Measurements from ENCODE around the gene GOLGA2. TPM values are rescaled to one million over a fixed set of nuclear protein-coding genes. Genes with fewer than 3 reads are reported as not detected.

GOLGA2 gene, protein sequence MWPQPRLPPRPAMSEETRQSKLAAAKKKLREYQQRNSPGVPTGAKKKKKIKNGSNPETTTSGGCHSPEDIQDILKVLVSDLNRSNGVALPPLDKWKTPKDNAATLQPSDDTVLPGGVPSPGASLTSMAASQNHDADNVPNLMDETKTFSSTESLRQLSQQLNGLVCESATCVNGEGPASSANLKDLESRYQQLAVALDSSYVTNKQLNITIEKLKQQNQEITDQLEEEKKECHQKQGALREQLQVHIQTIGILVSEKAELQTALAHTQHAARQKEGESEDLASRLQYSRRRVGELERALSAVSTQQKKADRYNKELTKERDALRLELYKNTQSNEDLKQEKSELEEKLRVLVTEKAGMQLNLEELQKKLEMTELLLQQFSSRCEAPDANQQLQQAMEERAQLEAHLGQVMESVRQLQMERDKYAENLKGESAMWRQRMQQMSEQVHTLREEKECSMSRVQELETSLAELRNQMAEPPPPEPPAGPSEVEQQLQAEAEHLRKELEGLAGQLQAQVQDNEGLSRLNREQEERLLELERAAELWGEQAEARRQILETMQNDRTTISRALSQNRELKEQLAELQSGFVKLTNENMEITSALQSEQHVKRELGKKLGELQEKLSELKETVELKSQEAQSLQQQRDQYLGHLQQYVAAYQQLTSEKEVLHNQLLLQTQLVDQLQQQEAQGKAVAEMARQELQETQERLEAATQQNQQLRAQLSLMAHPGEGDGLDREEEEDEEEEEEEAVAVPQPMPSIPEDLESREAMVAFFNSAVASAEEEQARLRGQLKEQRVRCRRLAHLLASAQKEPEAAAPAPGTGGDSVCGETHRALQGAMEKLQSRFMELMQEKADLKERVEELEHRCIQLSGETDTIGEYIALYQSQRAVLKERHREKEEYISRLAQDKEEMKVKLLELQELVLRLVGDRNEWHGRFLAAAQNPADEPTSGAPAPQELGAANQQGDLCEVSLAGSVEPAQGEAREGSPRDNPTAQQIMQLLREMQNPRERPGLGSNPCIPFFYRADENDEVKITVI
- 34.8 TPM for total RNA-seq

DNA sequence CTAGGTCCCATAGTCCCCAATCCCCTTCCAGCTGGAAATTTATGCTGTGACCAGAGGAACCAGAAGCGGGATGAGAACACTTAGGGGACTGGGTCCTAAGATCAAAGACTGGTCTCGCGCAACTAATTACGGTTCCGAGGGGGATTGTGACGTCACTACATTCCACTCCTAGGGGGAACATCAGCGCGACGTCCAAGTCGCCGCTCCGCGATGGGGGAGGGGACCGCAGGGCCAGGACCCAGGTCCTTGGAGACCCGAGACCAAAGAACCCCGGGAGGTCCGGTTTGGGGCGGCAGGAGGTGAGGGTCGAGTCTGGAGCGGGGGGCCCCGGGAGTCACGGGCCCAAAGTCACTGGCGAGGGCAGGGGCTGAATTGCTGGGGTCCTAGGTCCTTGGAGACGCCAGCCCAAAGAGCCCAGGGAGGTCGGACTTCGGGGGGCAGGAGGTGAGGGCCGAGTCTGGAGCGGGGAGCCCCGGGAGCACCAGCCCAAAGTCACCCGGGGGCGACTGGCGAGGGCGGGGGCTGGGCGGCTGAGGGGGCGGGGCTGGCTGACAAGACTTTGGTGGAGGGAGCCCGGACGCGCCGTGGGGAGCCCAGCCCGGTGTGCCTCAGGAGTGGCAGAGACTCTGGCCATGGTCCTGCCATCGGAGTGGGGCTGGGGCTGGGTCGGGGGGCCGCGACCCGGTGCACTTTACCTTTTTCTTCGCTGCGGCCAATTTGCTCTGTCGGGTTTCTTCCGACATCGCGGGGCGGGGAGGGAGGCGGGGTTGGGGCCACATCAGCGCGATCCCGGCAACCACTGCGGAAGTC, at the start of gene GOLGA2:
GOLGA2 (minus strand) TSS at position 810 of the 810 bp plus-strand sequence; CDS start at position 779, 31 bp downstream.
- no peak for DNase-seq (ENCODE audit: low spot score)
- peak; percentile 68 for ATAC-seq

- DNase-seq (ENCODE audit: low spot score) (no peak), ATAC-seq (no peak)
Observed at GRCh38 chr9:128324401-128324800, 48.6 kb upstream of the GOLGA2 start.

DNA sequence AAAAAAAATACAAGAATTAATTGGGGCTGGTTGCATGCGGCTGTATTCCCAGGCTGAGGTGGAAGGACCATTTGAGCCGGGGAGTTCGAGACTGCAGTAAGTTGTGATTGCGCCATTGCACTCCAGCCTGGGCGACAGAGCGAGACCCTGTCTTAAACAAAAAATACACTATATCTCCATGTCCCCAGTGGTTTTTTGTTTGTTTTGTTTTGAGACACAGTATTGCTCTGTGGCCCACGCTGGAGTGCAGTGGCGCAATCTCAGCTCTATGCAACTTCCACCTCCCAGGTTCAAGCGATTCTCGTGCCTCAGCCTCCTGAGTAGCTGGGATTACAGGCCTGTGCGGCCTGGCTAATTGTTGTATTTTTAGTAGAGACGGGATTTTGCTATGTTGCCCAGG, 48.0 kb upstream of the GOLGA2 start:
- ATAC-seq = no peak
- DNase-seq (ENCODE audit: low spot score) = no peak

DNA sequence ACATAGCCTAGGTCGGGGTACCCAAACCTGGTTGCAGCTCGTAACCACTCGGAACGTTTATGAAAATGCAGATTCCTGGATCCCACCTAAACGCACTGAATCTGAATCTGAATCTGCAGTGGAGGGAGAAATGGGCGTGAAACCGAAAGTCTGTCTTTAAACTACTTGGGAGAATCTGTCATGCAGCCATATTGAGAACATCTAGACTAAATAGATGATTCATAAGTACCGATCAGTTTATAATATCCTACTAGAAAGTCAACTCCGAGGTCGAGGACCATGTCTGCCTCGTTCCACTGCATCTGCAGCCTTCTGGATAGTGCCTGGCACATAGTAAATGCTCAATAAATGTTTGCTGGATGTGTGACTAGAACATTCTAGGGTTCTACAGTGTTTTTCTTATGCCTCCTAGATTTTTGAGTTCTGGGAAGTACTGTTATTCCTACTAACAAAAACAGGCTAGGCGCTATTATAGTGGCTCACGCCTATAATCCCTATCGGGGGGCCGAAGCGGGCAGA, 47.5 kb upstream of the GOLGA2 start:
- ATAC-seq = no peak
- DNase-seq (ENCODE audit: low spot score) = no peak

- ATAC-seq = peak; percentile 95
- peak; percentile 93 for DNase-seq (ENCODE audit: low spot score)
Observed at GRCh38 chr9:128322404-128323211, 46.8 kb upstream of the GOLGA2 start, which contains the start of the genes COQ4 and TRUB2. Gene COQ4, plus strand, starts transcription at chr9:128322839. Its CDS starts 20 bp downstream, at chr9:128322859. Gene TRUB2, minus strand, starts transcription at chr9:128322447. Its CDS starts 39 bp downstream, at chr9:128322408.

DNA sequence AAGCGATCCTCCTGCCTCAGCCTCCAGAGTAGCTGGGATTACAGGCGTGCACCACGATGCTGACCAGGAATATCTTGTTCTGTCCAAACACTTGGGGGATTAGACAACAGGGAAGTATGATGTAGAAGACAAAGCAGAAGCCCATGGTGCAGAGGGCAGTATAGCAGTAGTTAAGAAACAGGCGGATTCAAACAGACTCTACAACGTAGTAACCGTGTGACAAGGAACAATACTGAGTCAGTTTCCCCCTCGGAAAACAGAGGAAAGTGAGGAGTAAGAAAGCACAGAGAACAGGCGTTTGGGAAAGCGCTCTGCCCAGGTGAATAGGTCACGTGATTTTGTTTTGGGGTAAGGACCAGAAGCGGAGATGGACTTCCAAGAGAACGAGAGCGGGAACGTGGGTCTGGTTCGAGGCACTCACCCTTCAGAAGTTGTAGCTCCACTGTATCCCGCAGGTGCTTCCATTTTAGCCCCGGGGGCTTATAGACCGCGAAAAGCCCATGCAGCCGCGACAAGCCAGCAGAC, 46.1 kb upstream of the GOLGA2 start:
- ATAC-seq (peak; percentile 21), DNase-seq (ENCODE audit: low spot score) (no peak)

DNA sequence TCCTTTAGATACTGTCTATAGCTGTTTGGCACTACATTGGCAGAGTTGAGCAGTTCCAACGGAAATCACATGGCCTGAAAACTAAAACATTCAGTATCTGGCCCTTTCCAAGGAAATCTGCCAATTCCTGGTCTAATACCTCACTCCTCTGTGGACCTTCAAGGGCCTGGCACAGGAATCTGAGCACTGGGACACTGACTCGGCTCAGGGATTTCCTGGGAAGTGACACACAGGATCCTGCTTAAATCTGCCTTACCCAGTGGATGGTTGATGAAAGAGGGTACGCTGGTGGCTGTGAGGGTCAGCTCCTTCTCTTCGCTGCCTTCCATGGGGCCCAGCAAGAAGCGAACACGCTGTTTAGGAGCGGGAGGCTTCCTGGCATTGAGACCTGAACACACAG, 45.5 kb upstream of the GOLGA2 start:
- ATAC-seq (no peak), DNase-seq (ENCODE audit: low spot score) (no peak)

- no peak for ATAC-seq
- DNase-seq (ENCODE audit: low spot score) = no peak
Observed at GRCh38 chr9:128317629-128318028, 41.8 kb upstream of the GOLGA2 start.

- DNase-seq (ENCODE audit: low spot score) = no peak
- ATAC-seq = no peak
Observed at GRCh38 chr9:128316421-128316820, 40.6 kb upstream of the GOLGA2 start.

DNA sequence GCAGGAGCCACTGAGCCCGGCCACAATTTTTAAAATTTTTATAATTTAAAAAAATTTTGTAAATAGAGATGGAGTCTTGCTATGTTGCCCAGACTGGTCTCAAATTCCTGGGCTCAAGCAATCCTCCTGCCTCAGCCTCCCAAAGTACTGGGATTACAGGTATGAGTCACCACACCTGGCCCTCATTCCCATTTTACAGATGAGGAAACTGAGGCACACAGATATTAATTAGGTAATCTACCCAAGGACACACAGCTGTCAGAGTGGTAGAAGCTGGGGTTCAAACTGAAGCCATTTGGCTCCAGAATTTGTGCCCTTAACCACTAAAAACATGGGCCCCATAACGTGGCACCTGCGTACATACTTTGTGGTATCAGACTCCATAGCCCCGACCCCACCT, 38.9 kb upstream of the GOLGA2 start:
- no peak for DNase-seq (ENCODE audit: low spot score)
- ATAC-seq = no peak

DNA sequence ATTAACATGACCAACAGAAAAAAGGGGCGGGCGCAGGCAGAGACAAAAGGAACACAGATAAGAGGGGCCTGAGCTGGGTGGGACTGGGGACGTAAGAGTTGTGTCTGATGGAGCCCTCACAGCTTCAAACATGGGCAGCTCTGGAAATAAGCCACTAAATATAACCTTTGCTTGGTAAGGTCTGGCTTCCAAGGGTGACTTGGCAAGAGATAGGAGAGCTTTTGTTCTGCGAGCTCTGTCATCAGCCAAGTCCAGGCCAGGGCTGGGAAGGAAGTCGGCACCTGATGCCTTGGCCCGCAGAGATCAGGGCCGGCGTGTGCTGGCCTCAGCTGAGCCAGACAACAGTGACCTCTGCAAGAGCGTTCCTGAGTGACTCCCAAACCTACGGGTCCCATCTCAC, 34.7 kb upstream of the GOLGA2 start:
- DNase-seq (ENCODE audit: low spot score) (peak; percentile 79), ATAC-seq (peak; percentile 94)

GRCh38 chr9:128309551-128309950, 33.7 kb upstream of the GOLGA2 start:
- DNase-seq (ENCODE audit: low spot score) = no peak

GRCh38 chr9:128304971-128305288, 29.1 kb upstream of the GOLGA2 start:
- ATAC-seq = no peak
- no peak for DNase-seq (ENCODE audit: low spot score)

More at GRCh38 chr9:128309551-128309950, 33.7 kb upstream of the GOLGA2 start:
- no peak for ATAC-seq

DNA sequence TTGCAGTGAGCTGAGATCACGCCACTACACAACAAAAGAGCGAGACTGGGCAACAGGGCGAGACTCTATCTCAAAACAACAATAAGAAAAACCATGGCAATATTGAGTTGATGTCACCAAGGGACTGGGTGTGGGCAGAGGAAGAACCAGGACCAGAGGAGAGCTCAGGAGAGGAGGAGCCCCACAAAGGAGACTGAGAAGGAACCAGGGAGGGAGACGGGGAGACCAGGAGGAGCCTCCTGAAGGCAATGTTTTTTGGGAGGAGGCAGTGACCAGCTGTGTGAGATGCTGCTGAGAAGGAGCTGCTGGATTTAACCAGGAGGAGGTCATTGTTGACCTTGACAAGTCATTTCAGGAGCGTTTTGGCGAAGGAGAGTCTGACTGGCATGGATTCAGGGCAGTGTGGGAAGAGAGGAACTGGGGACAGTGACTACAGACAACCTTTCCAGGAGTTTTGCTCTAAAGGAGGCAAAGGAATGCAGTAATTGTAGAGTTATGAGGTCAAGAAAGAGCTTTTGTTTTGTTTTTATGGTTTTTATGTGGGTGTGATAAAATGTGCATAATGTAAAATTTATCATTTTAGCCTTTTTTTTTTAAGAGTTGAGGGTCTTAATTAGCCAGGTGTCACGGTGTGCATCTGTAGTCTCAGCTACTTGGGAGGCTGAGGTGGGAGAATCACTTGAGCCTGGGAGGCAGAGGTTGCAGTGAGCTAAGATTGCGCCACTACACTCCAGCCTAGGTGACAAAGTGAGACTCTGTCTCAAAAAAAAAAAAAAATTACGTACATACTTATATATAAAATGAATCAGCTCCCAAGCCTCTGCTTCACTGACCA, 28.5 kb upstream of the GOLGA2 start:
- no peak for ATAC-seq
- no peak for DNase-seq (ENCODE audit: low spot score)

DNA sequence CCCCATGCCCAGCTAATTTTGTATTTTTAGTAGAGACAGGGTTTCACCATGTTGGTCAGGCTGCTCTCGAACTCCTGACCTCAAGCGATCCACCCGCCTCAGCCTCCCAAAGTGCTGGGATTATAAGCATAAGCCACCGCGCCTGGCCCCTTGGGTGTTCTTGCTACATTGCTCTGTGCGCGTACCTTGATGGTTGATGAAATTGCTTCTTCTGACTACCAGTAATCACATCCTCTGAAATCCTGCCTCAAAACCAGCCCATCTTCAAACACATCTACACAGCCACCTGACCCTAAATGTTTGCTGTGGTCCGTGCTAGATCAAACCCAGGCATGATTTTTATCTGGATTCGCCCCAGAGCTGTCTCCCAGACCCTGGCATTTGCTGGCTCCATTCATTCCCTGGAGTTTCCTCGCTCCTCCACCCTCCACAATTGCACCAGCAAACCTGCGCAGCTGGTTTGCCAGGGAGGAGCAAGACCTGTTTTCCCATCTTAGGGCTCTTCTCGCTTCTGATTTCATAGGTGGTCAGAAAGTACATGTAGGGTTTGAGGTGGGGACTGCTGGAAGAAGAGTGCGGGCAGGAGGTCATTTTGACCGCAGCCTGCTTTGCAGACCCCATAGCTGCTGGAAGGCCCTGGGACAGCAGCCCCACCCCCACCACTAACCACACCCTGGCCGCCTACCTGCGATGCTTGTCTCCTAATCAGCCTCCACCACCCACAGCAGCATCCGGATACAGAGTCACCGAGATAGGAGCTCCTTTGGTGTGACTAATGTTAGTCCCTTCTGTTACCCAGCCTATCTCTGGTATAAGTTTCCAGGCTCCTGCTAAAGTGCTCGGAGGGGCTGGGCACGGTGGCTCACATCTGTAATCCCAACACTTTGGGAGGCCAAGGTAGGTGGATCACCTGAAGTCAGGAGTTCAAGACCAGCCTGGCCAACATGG, 23.0 kb upstream of the GOLGA2 start:
- DNase-seq (ENCODE audit: low spot score) (no peak), ATAC-seq (no peak)

DNA sequence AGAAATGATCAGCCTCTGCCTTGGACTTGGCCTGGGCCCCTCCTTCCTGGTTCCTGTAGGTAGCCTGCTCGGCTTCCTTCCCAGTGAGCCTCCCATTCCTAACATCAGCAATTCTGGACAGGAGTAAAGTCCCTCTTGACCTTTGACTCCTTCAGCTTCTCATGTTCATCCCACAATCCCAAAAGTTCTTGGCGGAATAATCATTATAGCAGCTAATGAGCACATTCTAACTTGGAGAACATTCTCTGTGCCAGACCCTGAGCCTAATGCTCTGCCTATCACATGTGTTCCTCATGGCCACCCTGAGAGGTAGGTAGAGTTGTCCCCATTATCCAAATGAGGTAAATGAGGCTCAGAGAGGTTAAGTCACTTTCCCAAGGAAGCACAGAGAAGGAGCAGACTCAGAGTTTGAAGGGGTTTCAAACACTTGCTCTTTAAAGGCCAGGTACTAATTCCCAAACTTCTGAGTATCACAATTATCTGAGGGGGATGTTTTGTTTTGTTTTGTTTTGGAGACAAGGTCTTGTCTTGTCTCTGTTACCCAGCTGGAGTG, 21.5 kb upstream of the GOLGA2 start:
- DNase-seq (ENCODE audit: low spot score) (peak; percentile 77), ATAC-seq (peak; percentile 75)
